NB4 (cell line): ENCODE measurements around the gene ZDHHC18.
"Not testable (repeated sequence)": the region's sequence is repeated elsewhere in the genome, so short reads cannot be mapped to it uniquely, and the experiment has no call there.

Source experiments
- DNase-seq: peaks from one replicate; pipeline ENCODE4 v3.0.0; 2010; ENCODE audit warnings: low read depth
- H3K4me3 ChIP-seq: one replicate; pipeline ENCODE4 v1.5.1; 2011; ENCODE audit warnings: mild to moderate bottlenecking, low read depth, low read length, moderate library complexity
- MAX ChIP-seq: IDR thresholded peaks from 2 replicates; pipeline ENCODE4 v1.6.1; 2011; ENCODE audit warnings: low read depth, low read length
- MYC ChIP-seq: IDR thresholded peaks from 2 replicates; pipeline ENCODE4 v1.6.1; 2011; ENCODE audit warnings: low read depth, low read length
- POLR2A ChIP-seq: IDR thresholded peaks from 2 replicates; pipeline ENCODE4 v1.6.1; 2011; ENCODE audit warnings: mild to moderate bottlenecking; ENCODE audit not compliant: insufficient read length; ENCODE audit errors: extremely low read depth
- TF ChIP-seq, protein P1 (sequence below): IDR thresholded peaks from one replicate; pipeline ENCODE4 v1.5.1; 2012; ENCODE audit warnings: low read depth, low read length

The ZDHHC18 gene

DNA sequence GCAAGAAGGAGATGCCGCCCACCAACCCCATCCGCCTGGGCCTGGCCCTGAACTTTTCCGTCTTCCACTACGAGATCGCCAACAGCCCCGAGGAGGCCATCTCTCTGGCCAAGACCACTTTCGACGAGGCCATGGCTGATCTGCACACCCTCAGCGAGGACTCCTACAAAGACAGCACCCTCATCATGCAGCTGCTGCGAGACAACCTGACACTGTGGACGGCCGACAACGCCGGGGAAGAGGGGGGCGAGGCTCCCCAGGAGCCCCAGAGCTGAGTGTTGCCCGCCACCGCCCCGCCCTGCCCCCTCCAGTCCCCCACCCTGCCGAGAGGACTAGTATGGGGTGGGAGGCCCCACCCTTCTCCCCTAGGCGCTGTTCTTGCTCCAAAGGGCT lies 37.2 kb downstream of the ZDHHC18 start:
- TF ChIP-seq POLR2A (no peak), MAX (no peak), MYC (no peak)
- TF ChIP-seq, protein P1, sequence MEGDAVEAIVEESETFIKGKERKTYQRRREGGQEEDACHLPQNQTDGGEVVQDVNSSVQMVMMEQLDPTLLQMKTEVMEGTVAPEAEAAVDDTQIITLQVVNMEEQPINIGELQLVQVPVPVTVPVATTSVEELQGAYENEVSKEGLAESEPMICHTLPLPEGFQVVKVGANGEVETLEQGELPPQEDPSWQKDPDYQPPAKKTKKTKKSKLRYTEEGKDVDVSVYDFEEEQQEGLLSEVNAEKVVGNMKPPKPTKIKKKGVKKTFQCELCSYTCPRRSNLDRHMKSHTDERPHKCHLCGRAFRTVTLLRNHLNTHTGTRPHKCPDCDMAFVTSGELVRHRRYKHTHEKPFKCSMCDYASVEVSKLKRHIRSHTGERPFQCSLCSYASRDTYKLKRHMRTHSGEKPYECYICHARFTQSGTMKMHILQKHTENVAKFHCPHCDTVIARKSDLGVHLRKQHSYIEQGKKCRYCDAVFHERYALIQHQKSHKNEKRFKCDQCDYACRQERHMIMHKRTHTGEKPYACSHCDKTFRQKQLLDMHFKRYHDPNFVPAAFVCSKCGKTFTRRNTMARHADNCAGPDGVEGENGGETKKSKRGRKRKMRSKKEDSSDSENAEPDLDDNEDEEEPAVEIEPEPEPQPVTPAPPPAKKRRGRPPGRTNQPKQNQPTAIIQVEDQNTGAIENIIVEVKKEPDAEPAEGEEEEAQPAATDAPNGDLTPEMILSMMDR, result no peak
- DNase-seq, result no peak
- H3K4me3 ChIP-seq, result no peak overlapping the region

- peak; percentile 98 for DNase-seq
- TF ChIP-seq MYC, result peak; percentile 87
- TF ChIP-seq, protein P1, result no peak
- peak; percentile 84 for TF ChIP-seq POLR2A
- TF ChIP-seq MAX, result peak; percentile 78
Measured at GRCh38 chr1:26864610-26865480, 38.4 kb downstream of the ZDHHC18 start.

GRCh38 chr1:26873097-26873496 lies 46.6 kb downstream of the ZDHHC18 start:
- DNase-seq, H3K4me3 ChIP-seq: not testable (repeated sequence)

More at GRCh38 chr1:26864610-26865480, 38.4 kb downstream of the ZDHHC18 start:
- H3K4me3 ChIP-seq, result peak overlapping the region; percentile 79

DNA sequence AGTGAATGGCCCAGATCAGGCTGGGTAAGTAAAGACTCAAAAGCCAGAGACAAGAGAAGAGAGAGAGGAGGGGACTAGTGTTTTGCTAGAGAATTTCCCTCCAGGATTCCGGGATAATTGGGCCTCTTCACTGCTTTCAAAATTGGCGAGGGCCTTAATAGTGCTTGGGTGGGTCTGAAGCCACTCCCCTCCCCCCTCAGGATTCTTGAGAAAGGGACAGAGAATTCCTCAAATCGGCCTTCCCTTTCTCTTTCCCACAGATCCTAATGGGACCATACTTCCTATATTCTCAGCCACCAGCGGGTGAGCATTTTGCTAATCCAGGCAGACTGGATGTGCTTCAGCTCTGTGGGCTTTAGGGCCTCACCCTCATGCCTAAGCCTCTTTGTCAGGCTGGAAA lies 48.4 kb downstream of the ZDHHC18 start:
- TF ChIP-seq MYC, result no peak
- no peak for TF ChIP-seq POLR2A
- TF ChIP-seq MAX, result no peak
- TF ChIP-seq, protein P1, result no peak
- DNase-seq, result no peak
- no peak overlapping the region for H3K4me3 ChIP-seq

- TF ChIP-seq POLR2A (no peak), MYC (no peak), MAX (no peak)
- TF ChIP-seq, protein P1, result no peak
- no peak overlapping the region for H3K4me3 ChIP-seq
- no peak for DNase-seq
Measured at GRCh38 chr1:26877326-26877725, 50.8 kb downstream of the ZDHHC18 start.

DNA sequence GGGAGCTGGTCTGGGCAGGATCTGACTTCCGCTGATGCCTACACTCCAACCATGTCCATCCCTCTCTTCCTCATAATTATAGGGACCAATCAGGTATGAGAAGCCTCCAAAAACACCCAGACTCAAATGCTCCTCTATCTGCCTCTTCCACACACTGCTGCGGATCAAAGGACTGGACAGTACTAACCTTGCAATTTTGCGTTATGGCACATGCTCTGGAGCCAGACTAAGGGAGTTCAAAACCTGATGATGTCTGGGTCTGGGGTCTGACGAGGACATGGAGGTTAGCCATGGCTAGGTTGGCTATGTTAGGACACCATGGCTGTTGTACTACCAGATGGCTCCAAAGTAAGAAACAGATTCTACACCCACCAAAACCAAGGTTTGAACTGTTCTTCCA lies 53.3 kb downstream of the ZDHHC18 start:
- H3K4me3 ChIP-seq, result no peak overlapping the region
- DNase-seq, result no peak
- TF ChIP-seq, protein P1, result no peak
- TF ChIP-seq MYC (no peak), POLR2A (no peak), MAX (no peak)

- DNase-seq, H3K4me3 ChIP-seq: not testable (repeated sequence)
Measured at GRCh38 chr1:26881611-26882010, 55.1 kb downstream of the ZDHHC18 start.
